Measurements from ENCODE around the gene PHC3. TPM values are rescaled to one million over a fixed set of nuclear protein-coding genes. Genes with fewer than 3 reads are reported as not detected.

Gene PHC3
- total and polyA plus RNA-seq, 9 donors: 9.9 to 121 (median 90.2) TPM

- no peak for DNase-seq
- H3K9me3 ChIP-seq: no peaks in the 10 kb centered on the region
Observed at GRCh38 chr3:170062769-170063168, 118.8 kb downstream of the PHC3 start.

DNA sequence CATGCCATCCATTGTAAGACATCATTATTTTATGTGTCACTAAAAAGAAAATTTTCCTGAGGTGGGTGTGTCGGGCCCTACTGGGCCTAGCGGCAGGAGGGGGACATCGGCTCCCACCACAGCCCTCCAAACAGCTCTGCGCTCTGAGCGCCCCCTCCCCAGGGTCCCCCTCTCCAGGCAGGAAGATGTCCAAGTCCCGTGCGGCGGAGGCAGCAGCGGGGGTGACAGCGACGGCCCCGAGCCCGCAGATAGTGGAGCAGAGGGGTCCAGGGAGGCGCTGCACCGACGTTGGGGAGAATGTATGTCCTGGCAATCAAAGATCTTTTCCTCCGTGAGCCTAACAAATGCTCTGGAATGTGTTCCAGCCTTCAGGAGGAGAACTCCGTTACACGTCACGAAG, 119.5 kb downstream of the PHC3 start:
- TF ChIP-seq EP300 (IDR thresholded peaks at IDR 0.05) (no peak), POLR2A (IDR thresholded peaks at IDR 0.05) (no peak), CTCF (IDR thresholded peaks at IDR 0.05) (no peak)
- intact Hi-C loops (cut with DNase I): no loop called here
- H3K4me3 ChIP-seq: no peak overlapping the region
- no peak for DNase-seq
- no peak overlapping the region for H3K27ac ChIP-seq
- WGBS, 3 donors: 93 to 94% (median 94%) methylated on average over 20 of the region's 20 CpGs
- no peaks in the 10 kb centered on the region for H3K4me1 ChIP-seq (ENCODE audit: insufficient read depth)
- no peaks in the 10 kb centered on the region for H3K36me3 ChIP-seq
- no peaks in the 10 kb centered on the region for H3K27me3 ChIP-seq
- no peaks in the 10 kb centered on the region for H3K9me3 ChIP-seq

More at GRCh38 chr3:170062769-170063168, 118.8 kb downstream of the PHC3 start:
- Histone ChIP-seq H3K4me1 (ENCODE audit: insufficient read depth) (no peaks in the 10 kb centered on the region), H3K27me3 (no peaks in the 10 kb centered on the region), H3K36me3 (no peaks in the 10 kb centered on the region), H3K4me3 (no peak overlapping the region), H3K27ac (no peak overlapping the region)
- intact Hi-C loops (cut with DNase I): no loop called here
- TF ChIP-seq POLR2A (IDR thresholded peaks at IDR 0.05) (no peak), EP300 (IDR thresholded peaks at IDR 0.05) (no peak), CTCF (IDR thresholded peaks at IDR 0.05) (no peak)
- WGBS, 3 donors: 95 to 96% (median 95%) methylated on average over 16 of the region's 16 CpGs

- intact Hi-C loops (cut with DNase I): no loop called here
- Histone ChIP-seq H3K36me3 (no peaks in the 10 kb centered on the region), H3K4me3 (no peak overlapping the region), H3K4me1 (ENCODE audit: insufficient read depth) (no peaks in the 10 kb centered on the region), H3K27ac (no peak overlapping the region), H3K9me3 (no peaks in the 10 kb centered on the region), H3K27me3 (no peaks in the 10 kb centered on the region)
- TF ChIP-seq EP300 (IDR thresholded peaks at IDR 0.05): no peak
- no peak for TF ChIP-seq CTCF (IDR thresholded peaks at IDR 0.05)
- TF ChIP-seq POLR2A (IDR thresholded peaks at IDR 0.05): no peak
- DNase-seq: no peak
- WGBS, 3 donors: 62 to 97% (median 94%) methylated on average over 1 of the region's 1 CpG
Observed at GRCh38 chr3:170059447-170059846, 122.1 kb downstream of the PHC3 start.

GRCh38 chr3:170058127-170058526, 123.4 kb downstream of the PHC3 start:
- 59 to 77% (median 67%) methylated on average over 6 of the region's 6 CpGs for WGBS, 3 donors
- Histone ChIP-seq H3K4me3 (no peak overlapping the region), H3K36me3 (no peaks in the 10 kb centered on the region), H3K4me1 (ENCODE audit: insufficient read depth) (no peaks in the 10 kb centered on the region), H3K27me3 (no peaks in the 10 kb centered on the region), H3K27ac (no peak overlapping the region), H3K9me3 (no peaks in the 10 kb centered on the region)
- no peak for TF ChIP-seq CTCF (IDR thresholded peaks at IDR 0.05)
- intact Hi-C loops (cut with DNase I): no loop called here
- DNase-seq: no peak

- no peak for TF ChIP-seq POLR2A (IDR thresholded peaks at IDR 0.05)
- TF ChIP-seq CTCF (IDR thresholded peaks at IDR 0.05): no peak
- no peak for TF ChIP-seq EP300 (IDR thresholded peaks at IDR 0.05)
- WGBS, 3 donors: 11 to 41% (median 12%) methylated on average over 3 of the region's 3 CpGs
- Histone ChIP-seq H3K36me3 (no peaks in the 10 kb centered on the region), H3K27me3 (no peaks in the 10 kb centered on the region), H3K4me3 (no peak overlapping the region), H3K27ac (no peak overlapping the region), H3K4me1 (ENCODE audit: insufficient read depth) (no peaks in the 10 kb centered on the region), H3K9me3 (no peaks in the 10 kb centered on the region)
- intact Hi-C loops (cut with DNase I): no loop called here
- no peak for DNase-seq
Observed at GRCh38 chr3:170057550-170057949, 124.0 kb downstream of the PHC3 start.
